Measurements from ENCODE around the gene BEX4.

GRCh38 chrX:103253608-103254007, 38.7 kb downstream of the BEX4 start:
- TF ChIP-seq RAD21 (IDR thresholded peaks at IDR 0.05; ENCODE audit: low read length), result no peak
- TF ChIP-seq, protein P1, sequence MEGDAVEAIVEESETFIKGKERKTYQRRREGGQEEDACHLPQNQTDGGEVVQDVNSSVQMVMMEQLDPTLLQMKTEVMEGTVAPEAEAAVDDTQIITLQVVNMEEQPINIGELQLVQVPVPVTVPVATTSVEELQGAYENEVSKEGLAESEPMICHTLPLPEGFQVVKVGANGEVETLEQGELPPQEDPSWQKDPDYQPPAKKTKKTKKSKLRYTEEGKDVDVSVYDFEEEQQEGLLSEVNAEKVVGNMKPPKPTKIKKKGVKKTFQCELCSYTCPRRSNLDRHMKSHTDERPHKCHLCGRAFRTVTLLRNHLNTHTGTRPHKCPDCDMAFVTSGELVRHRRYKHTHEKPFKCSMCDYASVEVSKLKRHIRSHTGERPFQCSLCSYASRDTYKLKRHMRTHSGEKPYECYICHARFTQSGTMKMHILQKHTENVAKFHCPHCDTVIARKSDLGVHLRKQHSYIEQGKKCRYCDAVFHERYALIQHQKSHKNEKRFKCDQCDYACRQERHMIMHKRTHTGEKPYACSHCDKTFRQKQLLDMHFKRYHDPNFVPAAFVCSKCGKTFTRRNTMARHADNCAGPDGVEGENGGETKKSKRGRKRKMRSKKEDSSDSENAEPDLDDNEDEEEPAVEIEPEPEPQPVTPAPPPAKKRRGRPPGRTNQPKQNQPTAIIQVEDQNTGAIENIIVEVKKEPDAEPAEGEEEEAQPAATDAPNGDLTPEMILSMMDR (conservative IDR thresholded peaks at IDR 0.05; ENCODE audit: low read depth, low read length), result no peak
- no peak for TF ChIP-seq USF2 (IDR thresholded peaks at IDR 0.05; ENCODE audit: low read depth, low read length)
- TF ChIP-seq POLR2A (IDR thresholded peaks at IDR 0.05; ENCODE audit: low read depth, low read length), result no peak
- no peak for TF ChIP-seq RFX5 (IDR thresholded peaks at IDR 0.05; ENCODE audit: low read depth, low read length)
- TF ChIP-seq FOS (IDR thresholded peaks at IDR 0.05; ENCODE audit: low read depth, low read length), result no peak
- TF ChIP-seq RCOR1 (IDR thresholded peaks at IDR 0.05; ENCODE audit: insufficient replicate concordance, low read length), result no peak
- TF ChIP-seq, protein P2, sequence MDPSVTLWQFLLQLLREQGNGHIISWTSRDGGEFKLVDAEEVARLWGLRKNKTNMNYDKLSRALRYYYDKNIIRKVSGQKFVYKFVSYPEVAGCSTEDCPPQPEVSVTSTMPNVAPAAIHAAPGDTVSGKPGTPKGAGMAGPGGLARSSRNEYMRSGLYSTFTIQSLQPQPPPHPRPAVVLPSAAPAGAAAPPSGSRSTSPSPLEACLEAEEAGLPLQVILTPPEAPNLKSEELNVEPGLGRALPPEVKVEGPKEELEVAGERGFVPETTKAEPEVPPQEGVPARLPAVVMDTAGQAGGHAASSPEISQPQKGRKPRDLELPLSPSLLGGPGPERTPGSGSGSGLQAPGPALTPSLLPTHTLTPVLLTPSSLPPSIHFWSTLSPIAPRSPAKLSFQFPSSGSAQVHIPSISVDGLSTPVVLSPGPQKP (IDR thresholded peaks at IDR 0.05; ENCODE audit: borderline replicate concordance, low read depth, low read length), result no peak
- no peak for TF ChIP-seq BHLHE40 (IDR thresholded peaks at IDR 0.05; ENCODE audit: low read depth, low read length)
- no peak for TF ChIP-seq MXI1 (IDR thresholded peaks at IDR 0.05; ENCODE audit: borderline replicate concordance, low read depth, low read length)
- no peak for TF ChIP-seq CHD1 (IDR thresholded peaks at IDR 0.05; ENCODE audit: low read depth, low read length)
- TF ChIP-seq MAFK (IDR thresholded peaks at IDR 0.05; ENCODE audit: low read depth, low read length), result no peak
- no peak for TF ChIP-seq SMC3 (IDR thresholded peaks at IDR 0.05; ENCODE audit: low read depth, low read length)
